ENCODE data around the gene CEP89. TPM values are rescaled to one million over a fixed set of nuclear protein-coding genes. Genes with fewer than 3 reads are reported as not detected.
"Not testable (repeated sequence)": the region's sequence is repeated elsewhere in the genome, so short reads cannot be mapped to it uniquely, and the experiment has no call there.

CEP89 gene
- total RNA-seq, 1 experiment from 2014 or later = 39.9 TPM

- intact Hi-C loops (cut with micrococcal nuclease; ENCODE audit: unreplicated experiment) = no loop called here
- in situ Hi-C loops (cut with HindIII; ENCODE audit: low pct_unique_long_range_greater_than_20kb, low sequenced_read_pairs) = no loop called here
- H3K27me3 ChIP-seq (ENCODE audit: control insufficient read depth, insufficient read depth, low read length) = no peaks in the 10 kb centered on the region
- no peak within 1 kb of the TSS for H3K27ac ChIP-seq (ENCODE audit: low read length)
- BruUV-seq (replicated peaks) = no TSS peak
- ChIA-PET POLR2A (no interaction called here), CTCF (interaction anchor here (0.6 kb wide), 1 partner anchor 51 kb away, joined by 4 read pairs; no protein-coding TSS in a partner anchor)
- DNase-seq (ENCODE audit: low read depth, low spot score) (no peak), ATAC-seq (no peak)
- no peak within 1 kb of the TSS for H3K4me3 ChIP-seq (ENCODE audit: low read depth in 2 of 2, low read length in 2 of 2)
- no peaks in the 10 kb centered on the region for H3K9me3 ChIP-seq (ENCODE audit: control insufficient read depth, insufficient read depth, low read depth, low read length)
- no peaks in the 10 kb centered on the region for H3K36me3 ChIP-seq (ENCODE audit: control insufficient read depth, insufficient read depth, low read length)
- TF ChIP-seq TCF7L2 (IDR thresholded peaks at IDR 0.05; ENCODE audit: low read depth, low read length) = no peak
- no peak for TF ChIP-seq REST (IDR thresholded peaks at IDR 0.05; ENCODE audit: insufficient read depth in 1 of 2, low read depth in 2 of 2, low read length in 1 of 2)
- no peak for TF ChIP-seq CTCF (IDR thresholded peaks at IDR 0.05)
- no peak for TF ChIP-seq POLR2AphosphoS5 (IDR thresholded peaks at IDR 0.05; ENCODE audit: low read depth, low read length)
- no peak for TF ChIP-seq SIN3A (IDR thresholded peaks at IDR 0.05; ENCODE audit: borderline replicate concordance, insufficient read depth, low read depth, low read length)
- H3K4me1 ChIP-seq (ENCODE audit: control insufficient read depth, insufficient read depth, low read length) = no peaks in the 10 kb centered on the region
Observed at GRCh38 chr19:32869369-32869965, 102.3 kb downstream of the CEP89 start, which contains the start of gene SLC7A9. SLC7A9 (minus strand) TSS chr19:32869767; CDS start chr19:32868534, 1,233 bp downstream.

GRCh38 chr19:32868206-32868950 is 103.4 kb downstream of the CEP89 start:
- ChIA-PET POLR2A (no interaction called here), CTCF (no interaction called here)
- no peak for DNase-seq (ENCODE audit: low read depth, low spot score)
- ATAC-seq = no peak
- in situ Hi-C loops (cut with HindIII; ENCODE audit: low pct_unique_long_range_greater_than_20kb, low sequenced_read_pairs) = no loop called here
- H3K27me3 ChIP-seq (ENCODE audit: control insufficient read depth, insufficient read depth, low read length) = no peaks in the 10 kb centered on the region
- no peaks in the 10 kb centered on the region for H3K4me1 ChIP-seq (ENCODE audit: control insufficient read depth, insufficient read depth, low read length)
- BruUV-seq (replicated peaks) = no TSS peak
- no peaks in the 10 kb centered on the region for H3K36me3 ChIP-seq (ENCODE audit: control insufficient read depth, insufficient read depth, low read length)
- intact Hi-C loops (cut with micrococcal nuclease; ENCODE audit: unreplicated experiment) = no loop called here
- no peak overlapping the region for H3K27ac ChIP-seq (ENCODE audit: low read length)
- no peak overlapping the region for H3K4me3 ChIP-seq (ENCODE audit: low read depth in 2 of 2, low read length in 2 of 2)
- TF ChIP-seq SIN3A (IDR thresholded peaks at IDR 0.05; ENCODE audit: borderline replicate concordance, insufficient read depth, low read depth, low read length) = no peak
- no peak for TF ChIP-seq POLR2AphosphoS5 (IDR thresholded peaks at IDR 0.05; ENCODE audit: low read depth, low read length)
- no peaks in the 10 kb centered on the region for H3K9me3 ChIP-seq (ENCODE audit: control insufficient read depth, insufficient read depth, low read depth, low read length)

- H3K9me3 ChIP-seq (ENCODE audit: control insufficient read depth, insufficient read depth, low read depth, low read length); H3K4me1 ChIP-seq (ENCODE audit: control insufficient read depth, insufficient read depth, low read length); CTCF ChIA-PET; H3K4me3 ChIP-seq (ENCODE audit: low read depth in 2 of 2, low read length in 2 of 2); BruUV-seq (replicated peaks); intact Hi-C loops (cut with micrococcal nuclease; ENCODE audit: unreplicated experiment); H3K27ac ChIP-seq (ENCODE audit: low read length); DNase-seq (ENCODE audit: low read depth, low spot score); in situ Hi-C loops (cut with HindIII; ENCODE audit: low pct_unique_long_range_greater_than_20kb, low sequenced_read_pairs); H3K36me3 ChIP-seq (ENCODE audit: control insufficient read depth, insufficient read depth, low read length); ATAC-seq; POLR2A ChIA-PET; H3K27me3 ChIP-seq (ENCODE audit: control insufficient read depth, insufficient read depth, low read length): not testable (repeated sequence)
Observed at GRCh38 chr19:32867436-32867835, 104.3 kb downstream of the CEP89 start.
